ENCODE data around the gene WDR93.

WDR93 gene

DNA sequence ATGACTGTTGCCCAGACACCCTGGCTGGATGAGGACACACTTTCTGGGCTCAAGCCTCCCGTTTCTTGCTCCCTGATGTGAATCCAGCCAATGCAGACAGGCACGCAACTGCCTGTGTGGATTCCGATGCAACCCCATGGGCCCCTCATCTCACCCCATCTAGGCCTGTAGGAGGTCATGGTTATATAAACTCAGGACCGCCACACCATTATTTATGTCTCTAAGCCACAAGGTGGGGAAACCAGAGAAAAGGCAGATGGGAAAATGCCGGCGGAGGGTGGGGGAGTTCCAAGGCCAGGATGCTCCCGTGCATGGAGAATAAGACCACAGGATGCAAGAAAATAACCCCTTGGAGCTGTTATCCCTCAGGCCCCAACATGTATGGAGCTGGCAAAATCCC, 58.4 kb downstream of the WDR93 start:
- no peak for DNase-seq (ENCODE audit: low read depth)

DNA sequence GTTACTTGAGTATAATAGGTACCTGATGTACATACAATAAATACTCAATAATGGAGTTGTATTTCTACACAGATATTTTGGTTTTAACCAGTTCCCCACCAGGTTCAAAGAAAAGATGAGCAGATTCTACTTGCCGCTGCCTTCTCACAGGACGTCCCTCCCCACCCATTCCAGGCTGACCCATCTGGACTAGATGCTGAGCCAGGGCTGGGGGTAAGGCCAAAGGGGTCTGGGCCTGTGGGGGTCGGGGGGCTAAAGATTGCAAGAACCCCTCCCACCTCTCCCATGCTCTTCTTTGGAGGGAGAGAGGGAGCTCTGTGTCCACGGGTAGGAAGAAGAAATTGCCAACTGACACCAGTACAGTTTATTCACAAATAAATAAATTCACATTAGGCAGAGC, 58.9 kb downstream of the WDR93 start:
- DNase-seq (ENCODE audit: low read depth) = no peak

DNA sequence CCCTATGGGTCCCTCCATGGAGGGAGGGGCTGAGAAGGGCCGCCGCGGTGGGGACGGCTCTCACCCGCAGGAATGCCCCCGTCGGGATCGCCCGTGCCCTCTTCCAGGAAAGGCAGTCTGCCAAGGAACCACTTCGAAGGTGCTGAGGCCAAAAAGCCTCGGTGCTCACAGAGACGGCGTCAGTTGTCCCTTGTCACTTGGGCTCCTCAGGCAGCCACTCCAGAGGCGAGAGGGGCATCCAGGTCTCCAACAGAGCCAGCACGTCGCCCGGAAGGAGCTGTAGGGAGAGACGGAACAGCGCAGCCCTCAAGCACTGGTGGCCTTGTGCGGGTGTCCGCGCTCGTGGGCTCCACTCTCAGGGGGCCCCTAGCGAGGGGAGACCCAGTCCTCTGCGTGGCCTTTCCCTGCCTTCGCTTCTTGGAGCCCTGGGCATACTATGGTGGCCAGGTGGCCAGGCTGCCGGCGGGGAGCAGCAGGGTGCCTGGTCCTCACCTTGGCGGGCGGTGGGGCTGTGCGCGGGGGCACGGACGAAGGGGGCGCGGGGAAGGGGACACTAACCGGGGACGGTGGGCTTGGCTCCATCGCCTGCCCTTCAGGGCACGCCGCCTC, 59.4 kb downstream of the WDR93 start:
- no peak for DNase-seq (ENCODE audit: low read depth)

DNA sequence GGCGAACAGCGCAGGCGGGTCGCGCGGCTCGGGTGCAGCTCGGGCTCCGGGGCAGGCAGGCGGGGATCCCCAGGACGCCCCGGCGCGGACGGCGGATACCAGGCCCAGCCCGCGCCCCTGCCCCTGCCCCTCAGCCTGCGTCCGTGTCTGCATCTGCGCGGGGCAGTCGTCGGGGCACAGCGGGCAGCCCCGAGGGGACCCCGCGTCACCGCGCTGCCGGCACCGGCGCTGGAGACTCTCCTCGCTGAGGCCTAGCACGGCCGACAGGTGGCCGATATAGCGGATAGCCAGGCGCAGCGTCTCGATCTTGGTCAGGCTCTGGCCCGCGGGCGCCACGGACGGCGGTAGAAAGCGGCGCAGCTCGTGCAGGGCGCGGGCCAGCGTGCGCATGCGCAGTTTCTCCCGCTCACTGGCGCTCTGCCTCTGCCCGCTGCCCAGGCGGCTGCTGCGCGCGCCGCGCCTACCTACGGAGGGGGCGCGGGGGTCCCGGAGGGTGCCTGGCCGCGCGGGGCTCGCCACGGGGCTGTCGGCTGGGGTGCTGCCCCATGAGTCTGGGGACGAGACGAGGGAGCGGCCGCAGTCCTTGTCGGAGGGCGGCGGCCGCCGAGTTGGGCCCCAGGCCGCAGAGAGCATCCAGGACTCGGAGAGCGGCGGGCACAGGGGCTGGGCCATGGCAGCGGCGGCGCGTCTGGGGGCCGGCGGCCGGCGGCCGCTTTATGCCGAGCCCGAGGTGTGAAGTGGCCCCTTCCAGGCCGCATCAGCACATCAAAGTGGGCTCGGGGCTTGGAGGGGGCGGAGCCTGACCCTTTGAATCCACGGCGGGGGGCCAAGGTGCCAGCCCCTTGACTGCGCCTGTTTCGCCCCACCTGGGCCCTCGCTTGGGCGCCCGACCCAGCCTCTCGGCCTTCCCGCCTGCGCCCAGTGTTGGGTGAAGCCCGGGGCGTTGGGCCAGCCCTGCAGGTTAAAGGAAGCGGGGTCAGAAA, 60.2 kb downstream of the WDR93 start, which contains the start of gene MESP1:
Gene MESP1 (minus strand): TSS at position 690 of the 983 bp plus-strand sequence. CDS start 18 bp downstream, at position 672.
- peak; percentile 76 for DNase-seq (ENCODE audit: low read depth)

DNA sequence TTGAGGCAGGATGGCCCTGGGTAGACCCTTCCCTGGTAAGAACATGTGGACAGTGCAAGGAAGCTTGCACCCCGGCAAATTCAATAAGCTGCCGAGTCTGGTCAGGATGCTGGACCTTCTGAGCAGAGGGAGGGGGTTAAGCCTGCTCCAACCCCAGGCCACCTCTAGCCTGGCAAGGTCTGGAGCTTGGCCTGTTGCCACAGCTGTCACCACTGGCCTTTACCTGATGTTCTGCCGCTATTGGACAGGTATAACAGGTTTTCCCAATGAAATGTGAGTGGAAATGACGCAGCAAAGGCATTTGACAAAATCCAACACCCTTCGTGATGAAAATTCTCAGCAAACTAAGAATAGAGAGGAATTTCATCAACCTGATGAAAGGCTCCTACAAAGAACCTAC, 61.1 kb downstream of the WDR93 start:
- no peak for DNase-seq (ENCODE audit: low read depth)

DNA sequence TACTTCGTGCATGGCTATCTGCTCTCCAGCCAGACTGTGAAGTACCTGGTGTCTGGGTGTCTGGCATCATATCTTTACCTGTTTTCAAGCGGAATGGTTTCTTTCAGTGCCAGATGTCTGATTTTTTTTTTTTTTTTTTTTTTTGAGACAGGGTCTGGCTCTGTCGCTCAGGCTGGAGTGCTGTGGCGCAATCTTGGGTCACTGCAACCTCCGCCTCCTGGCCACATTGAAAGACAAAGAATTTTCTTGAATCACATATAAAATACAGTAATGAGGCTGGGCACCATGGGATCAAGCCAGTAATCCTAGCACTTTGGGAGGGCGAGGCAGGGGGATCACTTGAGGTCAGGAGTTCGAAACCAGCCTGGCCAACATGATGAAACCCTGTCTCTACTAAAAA, 63.2 kb downstream of the WDR93 start:
- no peak for DNase-seq (ENCODE audit: low read depth)

DNA sequence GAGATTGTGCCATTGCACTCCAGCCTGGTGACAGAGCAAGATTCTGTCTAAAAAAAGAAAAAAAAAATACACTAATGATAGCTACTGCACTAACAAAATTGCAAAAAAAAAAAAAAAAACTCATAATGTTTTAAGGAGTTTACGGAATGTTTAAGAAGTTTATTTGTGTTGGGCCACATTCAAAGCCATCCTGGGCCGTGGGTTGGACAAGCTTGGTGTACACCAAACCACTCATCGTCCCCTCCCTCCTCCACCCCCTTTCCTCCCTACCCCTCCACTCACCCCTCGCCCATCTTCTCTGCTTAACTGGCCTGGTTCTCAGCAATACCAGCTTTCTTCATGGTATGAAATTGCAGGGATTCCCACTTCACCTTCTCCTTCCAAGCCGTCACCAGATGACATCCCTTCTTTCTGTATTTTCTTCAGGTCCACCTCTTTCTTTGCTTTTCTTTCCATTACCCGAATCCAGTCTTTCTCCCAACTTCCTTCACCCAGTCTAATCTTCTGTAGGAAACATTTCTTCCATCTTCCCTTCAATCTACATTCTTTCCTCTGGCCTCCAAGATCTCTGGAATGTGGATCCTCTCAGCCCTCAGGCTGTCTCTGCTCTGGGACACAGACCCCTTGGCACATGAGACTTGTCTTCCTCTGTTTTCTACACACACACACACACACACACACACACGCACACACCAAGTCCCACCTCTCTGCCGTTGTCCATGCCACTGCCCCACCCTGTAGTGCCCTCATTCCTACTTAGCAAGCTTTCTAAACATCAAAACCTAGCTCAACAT, 63.9 kb downstream of the WDR93 start:
- no peak for DNase-seq (ENCODE audit: low read depth)

DNA sequence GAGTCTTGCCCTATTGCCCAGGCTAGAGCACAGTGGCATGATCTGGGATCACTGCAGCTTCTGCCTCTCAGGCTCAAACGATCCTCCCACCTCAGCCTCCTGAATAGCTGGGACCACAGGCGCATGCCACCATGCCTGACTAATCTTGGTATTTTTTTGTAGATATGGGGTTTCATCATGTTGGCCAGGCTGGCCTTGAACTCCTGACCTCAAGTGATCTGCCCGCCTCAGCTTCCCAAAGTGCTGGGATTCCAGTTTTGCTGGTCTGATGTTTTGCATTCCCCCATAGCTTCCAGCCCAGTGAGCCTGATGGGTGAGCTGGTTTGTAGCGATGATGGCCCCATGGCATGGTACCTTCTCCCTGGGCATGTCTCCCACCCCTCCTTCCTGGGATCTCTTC, 65.1 kb downstream of the WDR93 start:
- no peak for DNase-seq (ENCODE audit: low read depth)

DNA sequence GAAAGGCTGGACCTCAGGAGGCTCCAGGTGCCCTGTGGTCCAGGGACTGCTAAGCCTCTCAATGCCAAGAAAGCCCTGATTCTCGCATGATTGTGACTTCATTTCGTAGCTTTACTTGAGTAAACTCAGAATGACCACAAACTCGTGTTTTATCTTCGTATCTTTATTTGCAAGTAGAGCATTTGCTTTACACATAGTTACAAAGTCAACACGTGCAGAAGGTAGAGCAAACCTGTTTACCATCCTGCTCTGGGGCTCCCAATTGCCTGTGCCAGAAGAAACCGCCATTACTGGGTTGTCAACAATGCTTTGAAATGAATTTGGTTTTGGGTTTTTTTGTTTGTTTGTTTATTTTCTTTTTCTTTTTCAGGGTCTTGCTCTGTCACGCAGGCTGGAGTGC, 66.3 kb downstream of the WDR93 start:
- no peak for DNase-seq (ENCODE audit: low read depth)

DNA sequence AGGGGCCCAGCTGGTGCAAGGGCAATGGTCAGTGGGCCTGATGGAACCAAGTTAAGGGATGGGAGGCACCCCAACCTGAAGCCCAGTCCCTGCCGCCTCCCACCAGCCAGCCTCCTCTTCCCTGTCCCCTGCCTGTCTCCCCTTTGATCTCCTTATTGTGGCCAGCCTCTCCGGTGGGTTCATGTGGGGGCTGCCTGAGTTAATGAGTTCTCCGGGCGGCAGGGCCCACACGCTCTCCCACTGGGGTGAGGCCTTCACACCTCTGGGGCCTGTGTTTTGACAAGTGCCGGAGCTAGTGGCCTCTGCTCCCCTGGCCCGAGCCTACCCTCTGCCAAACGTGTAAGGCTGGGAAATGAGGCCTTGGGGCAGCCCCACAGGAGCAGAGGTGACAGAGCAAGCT, 67.7 kb downstream of the WDR93 start:
- DNase-seq (ENCODE audit: low read depth) = no peak

DNA sequence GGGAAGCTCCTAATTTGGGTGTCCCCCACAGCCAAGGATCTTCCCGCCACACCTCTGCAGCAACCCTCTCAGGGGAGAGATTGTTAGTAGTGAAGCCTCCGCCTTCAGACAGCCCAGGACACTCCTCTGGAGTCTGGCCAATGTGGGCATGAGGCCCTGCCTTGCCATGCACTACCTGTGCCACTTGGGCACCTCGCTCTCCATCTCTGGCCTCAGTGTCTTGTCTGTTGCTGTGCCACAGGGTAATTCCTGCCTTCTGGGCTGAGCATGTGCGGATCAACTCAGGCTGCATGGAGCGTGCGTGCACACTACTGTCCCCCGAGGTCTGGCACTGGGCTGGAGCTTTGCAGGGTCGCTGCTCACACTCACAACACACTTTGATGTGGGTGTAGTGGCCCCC, 68.4 kb downstream of the WDR93 start:
- DNase-seq (ENCODE audit: low read depth) = no peak

DNA sequence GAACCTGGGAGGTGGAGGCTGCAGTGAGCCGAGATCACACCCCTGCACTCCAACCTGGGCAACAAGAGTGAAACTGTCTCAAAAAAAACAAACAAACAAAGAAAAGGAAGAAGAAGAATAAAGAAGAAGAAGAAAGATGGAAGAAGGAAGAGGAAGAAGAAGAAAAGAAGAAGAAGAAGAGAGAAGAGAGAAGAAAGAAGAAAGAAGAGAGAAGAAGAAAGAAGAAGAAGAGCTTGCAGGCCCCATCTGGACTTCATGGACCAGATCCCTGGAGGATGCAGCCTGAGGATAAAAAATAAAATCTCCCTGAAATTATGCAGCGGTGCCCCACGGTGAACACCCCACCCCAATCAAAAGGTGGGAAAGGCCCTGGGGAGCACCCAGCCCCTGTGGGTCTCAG, 69.2 kb downstream of the WDR93 start:
- no peak for DNase-seq (ENCODE audit: low read depth)

DNA sequence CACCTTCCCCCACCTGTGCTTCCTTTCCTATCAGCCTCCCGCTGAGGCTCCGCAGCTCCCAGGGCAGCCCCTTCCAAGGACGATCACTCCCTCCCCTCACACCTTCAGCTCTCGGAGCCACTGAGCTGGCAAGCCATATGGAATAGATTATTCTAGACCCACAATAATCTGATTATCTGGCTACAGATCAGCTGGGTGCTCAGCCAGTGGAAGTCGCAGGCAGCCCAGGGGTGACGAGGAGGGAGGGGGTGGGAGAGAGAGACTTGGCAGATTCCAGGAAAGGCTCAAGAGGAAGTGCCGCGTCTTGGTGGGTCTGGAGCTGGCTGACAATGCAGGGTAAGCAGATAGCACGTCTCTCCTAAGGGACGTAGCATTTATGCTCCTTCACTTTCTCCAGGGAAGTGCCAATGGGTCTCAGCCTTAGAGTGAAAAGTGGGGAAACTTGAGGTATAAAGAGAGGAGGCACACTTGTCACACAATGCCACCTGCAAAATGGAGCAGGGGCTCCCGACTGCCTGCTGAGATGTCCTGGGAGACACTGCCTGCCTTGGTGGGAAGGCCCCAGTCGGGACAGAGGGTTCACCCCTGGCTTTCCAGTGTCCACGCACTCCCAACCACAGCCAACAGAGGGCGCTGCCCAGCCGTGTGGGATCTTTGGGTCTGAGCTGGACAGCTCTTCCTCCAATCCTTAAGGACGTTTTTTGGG, 69.8 kb downstream of the WDR93 start:
- DNase-seq (ENCODE audit: low read depth) = peak; percentile 39

DNA sequence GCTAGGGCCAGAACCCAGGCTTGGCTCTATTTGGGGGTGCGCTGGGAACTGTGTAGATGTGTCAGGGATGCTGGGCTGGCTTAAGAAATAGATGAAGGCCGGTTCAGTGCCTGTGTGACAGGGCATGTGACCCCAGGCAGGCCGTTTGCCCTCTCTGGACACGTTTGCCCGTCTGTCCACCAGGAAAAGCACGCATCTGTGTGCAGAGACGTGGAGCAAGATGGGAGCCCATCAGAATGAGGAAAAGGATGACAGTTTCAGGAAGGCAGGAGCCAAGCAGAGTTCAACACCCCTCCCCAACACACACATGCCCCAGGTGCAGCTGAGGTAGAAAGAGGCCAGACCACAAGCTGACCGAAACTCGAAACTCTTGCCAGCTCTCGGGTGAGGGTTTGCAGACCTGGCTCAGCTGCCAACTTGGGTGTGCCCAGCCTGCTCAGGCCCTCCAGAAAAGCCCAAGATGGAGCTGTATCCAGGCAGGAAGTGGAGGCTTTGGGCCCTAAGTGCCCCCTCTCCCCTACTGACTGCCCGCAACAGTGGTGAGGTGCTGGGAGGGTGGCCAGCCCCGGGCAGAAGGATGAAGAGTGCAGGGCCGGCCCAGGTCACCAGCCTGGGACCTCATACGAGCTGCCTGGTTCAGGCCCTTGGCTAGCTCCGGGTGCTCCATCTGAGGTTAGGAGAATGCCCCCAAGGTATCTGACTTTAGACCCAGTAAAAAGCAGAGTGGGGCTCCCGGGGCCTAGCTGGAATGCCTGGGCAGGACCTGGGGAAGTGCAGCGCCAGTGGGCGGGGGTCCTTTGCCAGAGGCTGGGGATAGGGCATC, 70.6 kb downstream of the WDR93 start:
- DNase-seq (ENCODE audit: low read depth) = no peak

DNA sequence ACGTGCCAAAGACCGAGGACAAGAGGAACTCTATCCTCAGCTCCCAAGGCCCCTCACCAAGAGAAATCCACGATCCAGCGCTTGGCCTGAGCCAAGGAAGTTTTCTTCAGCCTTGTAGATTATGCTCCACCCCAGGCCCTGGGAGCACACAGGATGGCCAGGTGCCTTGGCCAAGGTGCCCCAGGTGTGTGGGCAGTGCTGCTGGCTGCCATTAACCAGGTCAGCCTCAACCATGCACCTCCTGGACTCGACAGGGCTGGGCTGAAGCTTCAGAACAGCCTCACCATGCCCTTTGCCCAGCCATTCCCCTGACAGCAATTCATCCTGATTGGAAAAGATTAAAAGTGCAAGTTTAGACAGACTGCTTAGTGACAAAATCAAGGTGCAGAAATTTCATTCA, 71.3 kb downstream of the WDR93 start:
- DNase-seq (ENCODE audit: low read depth) = no peak

DNA sequence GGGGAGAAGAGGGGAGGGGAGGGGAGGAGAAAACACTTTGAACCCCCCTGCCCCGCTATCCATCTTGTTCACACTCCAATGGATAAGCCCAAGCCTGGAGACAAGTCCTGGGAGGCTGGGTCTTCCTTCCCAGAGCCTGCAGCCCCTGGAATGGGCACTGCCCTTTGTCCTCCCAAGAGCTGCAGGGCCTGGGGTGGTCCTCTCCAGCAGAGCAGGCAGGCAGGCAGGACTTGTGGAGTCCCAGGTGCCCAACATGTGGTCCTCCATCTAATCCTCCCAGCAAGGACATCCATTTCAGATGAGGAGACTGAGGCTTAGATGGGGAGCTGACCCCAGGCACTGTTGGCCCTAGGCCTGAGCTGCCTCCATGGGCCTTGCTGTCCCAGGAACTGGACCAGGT, 75.1 kb downstream of the WDR93 start:
- no peak for DNase-seq (ENCODE audit: low read depth)

DNA sequence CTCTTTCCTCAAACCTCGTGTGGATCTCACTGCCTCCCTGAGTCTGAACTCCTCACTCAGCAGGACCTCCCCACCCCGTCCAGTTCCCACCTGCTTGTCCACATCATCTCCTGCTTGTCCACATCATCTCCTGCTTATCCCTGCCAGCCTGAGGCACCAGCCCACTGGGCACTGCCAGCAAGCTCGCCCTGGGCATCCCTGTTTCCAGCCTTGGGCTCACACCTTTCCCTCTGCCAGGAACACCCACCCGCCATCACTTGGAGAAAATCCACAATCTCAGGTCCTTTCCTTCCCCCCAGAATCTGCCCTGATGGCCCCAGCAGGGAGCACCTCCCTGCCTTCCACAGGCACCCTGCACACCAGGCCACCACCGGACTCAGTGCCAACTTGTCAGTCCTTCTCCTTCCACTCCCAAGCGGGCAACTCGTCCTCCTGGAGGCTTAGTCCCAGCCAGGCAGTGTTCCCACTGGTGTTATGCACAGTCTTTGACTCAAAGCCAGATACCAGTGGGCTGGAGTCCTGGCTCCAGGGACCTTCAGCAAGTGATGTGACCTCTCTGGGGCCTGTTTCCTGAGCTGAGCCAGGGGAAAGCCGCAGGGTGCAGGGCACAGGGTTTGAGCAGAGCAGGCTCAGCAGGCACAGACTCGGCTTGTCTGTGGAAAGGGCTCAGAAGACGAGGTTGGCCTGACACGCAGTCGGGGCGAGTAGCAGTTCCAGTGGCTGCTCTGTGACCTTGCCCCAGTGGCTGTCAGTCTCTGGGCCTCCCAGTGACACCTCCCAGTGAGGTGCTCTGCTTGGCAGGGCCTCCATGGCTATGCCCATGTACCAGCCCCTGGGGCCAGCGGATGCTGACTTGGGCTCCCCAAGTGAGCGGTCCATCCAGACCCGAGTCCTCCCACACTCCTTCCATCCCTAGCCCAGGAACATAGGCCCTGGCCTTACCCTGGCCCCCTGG, 76.0 kb downstream of the WDR93 start:
- no peak for DNase-seq (ENCODE audit: low read depth)

DNA sequence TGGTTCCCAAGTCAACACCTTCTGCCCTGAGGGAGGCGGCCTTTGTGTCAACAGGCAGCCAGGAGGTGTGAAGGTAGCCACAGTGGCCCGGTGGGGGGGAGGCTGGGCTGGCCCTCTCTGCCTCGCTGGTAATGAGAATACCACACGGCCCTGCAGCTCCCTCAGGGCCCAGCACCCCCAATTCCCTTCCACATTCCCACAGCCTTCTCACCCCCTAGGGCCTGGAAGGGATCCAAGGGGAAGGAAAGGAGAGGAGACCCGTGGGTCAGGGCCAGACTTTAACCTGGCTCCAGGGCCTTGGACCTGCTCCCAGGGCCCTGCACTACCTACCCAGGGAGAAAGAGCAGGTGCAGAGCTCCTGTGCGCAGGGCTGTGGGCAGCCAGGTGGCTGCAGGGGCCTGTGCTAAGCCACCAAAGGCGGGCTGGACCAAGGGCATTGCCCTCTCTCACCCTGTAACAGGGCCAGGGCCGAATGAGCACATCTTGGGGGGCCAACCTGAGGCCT, 76.9 kb downstream of the WDR93 start:
- DNase-seq (ENCODE audit: low read depth) = no peak

DNA sequence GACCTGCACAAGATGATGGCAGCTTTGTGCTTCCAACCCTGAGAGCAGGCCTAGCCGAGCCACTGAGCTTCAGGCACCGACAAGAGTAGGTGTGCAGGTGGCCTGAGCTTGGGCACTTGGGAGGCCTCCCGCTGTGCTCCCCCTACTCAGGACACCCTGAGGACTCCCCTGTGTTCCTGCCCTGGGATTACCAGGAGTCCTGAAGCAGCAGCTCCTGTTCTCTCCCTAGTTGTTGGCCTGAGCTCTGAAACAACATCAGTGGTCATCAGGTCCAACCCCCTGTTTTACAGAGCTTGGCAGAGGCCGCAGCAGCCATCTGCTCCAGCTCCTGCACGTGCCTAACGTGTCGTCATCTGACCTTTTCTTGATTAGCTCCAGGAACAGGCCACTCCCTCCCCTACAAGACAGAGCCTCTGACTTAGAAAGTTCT, 77.5 kb downstream of the WDR93 start:
- DNase-seq (ENCODE audit: low read depth) = no peak

DNA sequence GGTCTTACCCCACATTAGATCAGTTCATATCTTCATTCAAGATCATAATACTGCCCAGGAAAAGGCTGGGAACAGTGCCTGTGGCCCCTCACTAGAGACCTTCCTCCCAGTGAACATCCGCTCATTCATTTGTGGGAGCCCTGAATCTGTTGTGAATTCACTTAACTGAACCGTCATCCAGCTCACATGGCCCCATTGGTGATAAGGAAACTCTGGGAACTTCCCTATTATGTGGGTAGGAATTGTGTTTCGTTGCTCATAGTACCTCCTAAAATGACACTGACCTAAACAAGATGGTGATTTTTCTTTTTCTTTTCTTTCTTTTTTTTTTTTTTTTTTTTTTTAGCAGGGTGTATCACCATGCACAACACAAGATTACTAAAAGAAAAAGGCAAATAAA, 78.8 kb downstream of the WDR93 start:
- no peak for DNase-seq (ENCODE audit: low read depth)
